T1000 (cell line): ENCODE results near the gene MAGI1.
"Not testable (repeated sequence)": the region's sequence is repeated elsewhere in the genome, so short reads cannot be mapped to it uniquely, and the experiment has no call there.

Source experiments
- DNase-seq: peaks from one replicate; lab custom pipeline; 2025; ENCODE audit warnings: mixed read lengths; lab: John Stamatoyannopoulos, UW

MAGI1 gene

DNA sequence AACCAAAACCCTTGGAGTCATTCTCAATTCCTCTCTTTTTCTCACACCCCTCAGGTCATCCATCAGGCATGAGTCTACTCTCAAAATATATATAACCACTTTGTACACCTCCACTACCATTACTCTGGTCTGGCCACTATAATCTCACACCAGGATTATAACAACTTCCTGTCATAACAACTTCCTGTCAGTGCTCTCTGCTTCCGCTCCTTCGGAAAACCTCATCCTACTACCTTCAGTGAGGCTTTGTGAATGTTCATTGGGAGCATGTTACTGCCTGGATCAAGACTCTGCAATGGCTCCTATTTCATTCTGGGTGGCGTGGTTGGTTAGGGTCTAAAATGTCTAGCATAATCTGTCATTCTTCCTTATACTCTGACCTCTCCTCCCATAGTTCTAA is 447.4 kb downstream of the MAGI1 start:
- DNase-seq, result no peak

DNA sequence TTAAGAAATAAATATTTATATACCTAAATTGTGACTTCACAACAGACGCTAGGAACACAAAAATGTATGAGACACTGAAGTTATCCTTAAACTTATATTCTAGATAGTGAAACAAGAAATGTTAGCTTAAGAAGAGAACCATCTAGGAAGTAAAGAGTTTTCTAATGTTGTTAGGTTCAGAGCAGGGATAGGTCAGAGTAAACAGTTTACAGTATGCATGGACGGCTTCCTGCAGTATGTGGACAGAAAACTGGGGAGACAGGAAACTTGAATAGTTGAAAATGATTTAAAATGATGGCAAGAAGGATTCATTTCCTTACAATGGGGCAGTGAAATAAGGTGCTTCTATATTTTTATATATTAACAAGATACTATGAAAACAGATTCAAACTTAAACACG is 449.8 kb downstream of the MAGI1 start:
- no peak for DNase-seq

DNA sequence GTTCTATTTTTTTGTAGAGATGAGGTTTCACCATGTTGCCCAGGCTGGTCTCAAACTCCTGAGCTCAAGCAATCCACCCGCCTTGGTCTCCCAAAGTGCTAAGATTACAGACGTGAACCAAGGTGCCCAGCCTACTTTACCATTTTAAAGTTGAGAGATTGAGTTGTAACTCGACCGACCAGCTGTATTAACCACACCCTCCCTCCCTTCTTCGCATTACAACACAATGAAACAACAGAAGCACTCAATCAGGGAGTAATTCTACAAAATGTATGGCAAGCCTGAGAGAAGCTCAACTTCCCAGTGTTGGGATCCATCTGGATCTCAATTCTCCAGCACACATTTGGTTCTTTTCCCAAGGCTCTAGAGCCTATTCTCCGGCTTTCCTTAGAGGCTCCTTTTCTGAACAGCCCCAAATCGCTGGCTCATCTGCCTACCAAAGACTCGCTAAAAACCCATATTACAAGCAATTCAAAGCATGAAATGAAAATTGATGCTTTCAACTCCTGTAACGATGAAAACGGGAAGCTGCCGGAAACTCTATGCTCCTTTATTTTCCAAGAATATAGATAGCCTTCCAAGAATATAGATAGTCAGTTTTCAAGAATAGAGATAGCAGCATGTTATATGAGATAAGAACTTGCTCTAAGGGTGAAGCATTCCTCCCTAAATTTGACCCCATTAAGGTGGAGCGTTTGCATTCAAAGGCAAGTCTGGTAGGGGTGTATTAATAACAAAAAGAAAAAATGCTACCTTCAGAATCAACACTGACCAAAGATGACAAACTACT is 450.9 kb downstream of the MAGI1 start:
- DNase-seq, result no peak

DNA sequence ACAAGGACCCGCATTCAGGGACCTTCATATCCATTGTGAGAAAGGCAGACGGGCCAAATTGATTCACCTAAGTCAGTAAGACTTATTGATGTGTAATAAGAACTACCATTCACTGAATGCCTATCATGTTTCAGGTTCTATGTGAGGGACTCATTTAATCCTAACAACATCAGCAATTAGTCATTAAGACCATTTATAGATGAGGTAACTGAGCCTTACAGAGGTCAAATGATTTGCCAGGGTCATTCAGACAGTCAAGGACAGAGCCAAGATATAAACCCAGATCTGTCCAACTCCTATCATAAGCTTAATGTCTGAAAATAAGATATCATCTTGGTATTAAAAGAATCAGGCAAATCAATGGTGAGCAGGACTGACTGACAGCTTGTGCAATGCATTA is 453.8 kb downstream of the MAGI1 start:
- DNase-seq, result no peak

GRCh38 chr3:65584002-65584401 is 454.7 kb downstream of the MAGI1 start:
- no peak for DNase-seq

GRCh38 chr3:65583188-65583587 is 455.5 kb downstream of the MAGI1 start:
- DNase-seq, result no peak

DNA sequence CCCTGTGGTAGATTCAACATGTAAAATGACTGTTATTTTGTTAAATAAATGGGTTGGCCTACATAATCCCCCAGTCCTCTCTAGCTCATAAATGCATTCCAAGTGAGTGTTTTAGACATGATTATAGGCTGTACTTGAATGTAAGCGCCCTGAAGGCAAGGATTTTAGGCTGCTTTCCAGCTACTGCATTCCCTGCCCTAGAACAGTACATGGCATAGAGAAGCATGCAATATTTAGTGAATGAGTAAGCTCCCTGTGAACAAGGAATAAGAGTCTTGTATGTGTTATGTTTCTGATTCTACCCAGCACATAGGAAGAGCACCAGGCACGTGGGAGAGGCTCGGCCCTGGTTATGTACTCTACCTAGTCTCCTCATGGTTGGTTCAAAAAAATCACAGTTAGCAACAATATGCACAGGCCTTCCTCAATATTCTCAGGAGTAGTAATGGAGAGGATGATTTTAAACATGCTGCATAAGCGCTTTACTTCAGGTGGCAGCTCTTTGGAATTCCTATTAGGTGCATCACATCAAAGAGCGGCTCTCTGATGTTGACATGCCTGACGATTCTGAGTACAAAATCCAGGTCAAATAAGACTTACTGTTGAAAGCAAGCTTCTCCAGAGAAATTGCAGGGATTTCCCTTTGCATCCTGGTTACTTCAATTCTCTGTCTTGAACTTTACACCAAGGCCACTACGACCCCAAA is 456.6 kb downstream of the MAGI1 start:
- DNase-seq, result no peak

- no peak for DNase-seq
Observed at GRCh38 chr3:65581313-65581712, 457.4 kb downstream of the MAGI1 start.

- DNase-seq, result no peak
Observed at GRCh38 chr3:65578861-65579260, 459.9 kb downstream of the MAGI1 start.

- DNase-seq, result no peak
Observed at GRCh38 chr3:65577843-65578430, 460.8 kb downstream of the MAGI1 start.

- DNase-seq, result no peak
Observed at GRCh38 chr3:65576966-65577365, 461.8 kb downstream of the MAGI1 start.

- no peak for DNase-seq
Observed at GRCh38 chr3:65576228-65576627, 462.5 kb downstream of the MAGI1 start.

GRCh38 chr3:65575376-65575840 is 463.3 kb downstream of the MAGI1 start:
- no peak for DNase-seq

- DNase-seq, result no peak
Observed at GRCh38 chr3:65573548-65574116, 465.1 kb downstream of the MAGI1 start.

- DNase-seq, result no peak
Observed at GRCh38 chr3:65572175-65572777, 466.4 kb downstream of the MAGI1 start.

GRCh38 chr3:65569845-65570405 is 468.8 kb downstream of the MAGI1 start:
- DNase-seq, result no peak

DNA sequence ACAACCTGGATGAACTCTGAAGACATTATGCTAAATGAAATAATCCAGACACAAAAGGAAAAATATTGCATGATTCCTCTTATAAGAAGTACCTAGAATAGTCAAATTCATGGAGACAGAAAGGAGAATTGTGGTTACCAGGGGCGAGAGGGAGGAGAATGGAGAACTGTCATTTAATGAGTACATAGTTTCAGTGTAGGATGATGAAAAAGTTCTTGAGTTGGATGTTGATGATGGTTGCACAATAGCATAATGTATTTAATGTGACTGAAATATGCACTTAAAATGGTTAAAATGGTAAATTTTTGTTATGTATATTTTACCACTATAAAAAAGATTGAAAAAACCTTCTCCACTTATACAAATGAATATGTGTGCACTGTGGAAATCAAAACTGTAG is 469.6 kb downstream of the MAGI1 start:
- DNase-seq, result no peak

DNA sequence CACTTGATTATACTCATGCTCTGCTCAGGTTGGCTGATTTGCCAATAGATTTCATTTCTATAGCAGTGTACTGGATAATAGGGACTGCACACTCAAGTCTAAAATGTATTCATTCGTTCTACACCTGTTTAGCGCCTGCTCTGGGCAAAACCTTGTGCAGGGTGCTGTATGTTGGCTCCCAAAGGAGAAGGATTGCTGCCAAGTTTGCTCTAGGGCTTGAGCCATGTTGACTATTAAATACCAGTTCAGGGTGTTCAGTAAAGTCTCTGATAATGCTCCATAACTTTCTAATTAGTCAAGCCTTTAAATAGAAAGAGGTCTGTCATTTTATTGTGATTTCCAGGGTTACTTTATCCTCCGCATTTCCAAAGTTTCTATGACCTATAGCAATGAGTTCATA is 470.2 kb downstream of the MAGI1 start:
- DNase-seq, result no peak

GRCh38 chr3:65565744-65566143 is 473.0 kb downstream of the MAGI1 start:
- DNase-seq, result not testable (repeated sequence)

GRCh38 chr3:65564483-65564882 is 474.2 kb downstream of the MAGI1 start:
- no peak for DNase-seq

GRCh38 chr3:65563861-65564260 is 474.9 kb downstream of the MAGI1 start:
- DNase-seq, result no peak

DNA sequence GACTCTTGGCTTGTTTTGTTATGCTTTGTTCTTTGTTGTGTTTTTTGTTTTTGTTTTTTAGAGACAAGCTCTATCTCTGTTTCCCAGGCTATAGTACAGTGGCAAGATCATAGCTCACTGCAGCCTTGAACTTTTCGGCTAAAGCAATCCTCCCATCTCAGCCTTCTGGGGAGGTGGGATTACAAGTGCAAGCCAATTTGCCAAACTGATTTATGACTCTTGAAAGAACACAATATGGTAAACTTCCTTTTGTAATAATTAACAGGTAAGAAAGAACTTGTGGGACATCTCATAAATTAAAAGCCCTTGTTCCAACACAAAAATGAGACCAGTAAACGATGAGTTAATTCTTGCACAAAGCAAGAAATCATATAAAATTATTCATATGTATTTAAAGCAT is 476.3 kb downstream of the MAGI1 start:
- no peak for DNase-seq
